ENCODE measurements around the gene TTC23.
"Not testable (repeated sequence)": the region's sequence is repeated elsewhere in the genome, so short reads cannot be mapped to it uniquely, and the experiment has no call there.

Gene TTC23

GRCh38 chr15:99197856-99198255 lies 51.5 kb downstream of the TTC23 start:
- peak; percentile 76 for DNase-seq (ENCODE audit: low spot score)

- not testable (repeated sequence) for DNase-seq (ENCODE audit: low spot score)
Observed at GRCh38 chr15:99192181-99192580, 57.2 kb downstream of the TTC23 start.

- DNase-seq (ENCODE audit: low spot score), result no peak
Observed at GRCh38 chr15:99187936-99188335, 61.4 kb downstream of the TTC23 start.

- no peak for DNase-seq (ENCODE audit: low spot score)
Observed at GRCh38 chr15:99185414-99186130, 63.8 kb downstream of the TTC23 start.

GRCh38 chr15:99182791-99183190 lies 66.6 kb downstream of the TTC23 start:
- DNase-seq (ENCODE audit: low spot score), result no peak

GRCh38 chr15:99181545-99181971 lies 67.8 kb downstream of the TTC23 start:
- DNase-seq (ENCODE audit: low spot score), result no peak

GRCh38 chr15:99180964-99181306 lies 68.4 kb downstream of the TTC23 start:
- DNase-seq (ENCODE audit: low spot score), result no peak

- DNase-seq (ENCODE audit: low spot score), result peak; percentile 9
Observed at GRCh38 chr15:99180086-99180963, 69.1 kb downstream of the TTC23 start.

- DNase-seq (ENCODE audit: low spot score), result no peak
Observed at GRCh38 chr15:99177679-99178078, 71.7 kb downstream of the TTC23 start.

- DNase-seq (ENCODE audit: low spot score), result peak; percentile 20
Observed at GRCh38 chr15:99176757-99177156, 72.6 kb downstream of the TTC23 start.

GRCh38 chr15:99174567-99175395 lies 74.6 kb downstream of the TTC23 start:
- no peak for DNase-seq (ENCODE audit: low spot score)

- DNase-seq (ENCODE audit: low spot score), result no peak
Observed at GRCh38 chr15:99172989-99173388, 76.4 kb downstream of the TTC23 start.

- no peak for DNase-seq (ENCODE audit: low spot score)
Observed at GRCh38 chr15:99172171-99172570, 77.2 kb downstream of the TTC23 start.

- DNase-seq (ENCODE audit: low spot score), result no peak
Observed at GRCh38 chr15:99170476-99171065, 78.8 kb downstream of the TTC23 start.

GRCh38 chr15:99169769-99170311 lies 79.5 kb downstream of the TTC23 start:
- DNase-seq (ENCODE audit: low spot score), result no peak

- no peak for DNase-seq (ENCODE audit: low spot score)
Observed at GRCh38 chr15:99168601-99169580, 80.5 kb downstream of the TTC23 start.

- no peak for DNase-seq (ENCODE audit: low spot score)
Observed at GRCh38 chr15:99167640-99168039, 81.7 kb downstream of the TTC23 start.

GRCh38 chr15:99167201-99167600 lies 82.2 kb downstream of the TTC23 start:
- no peak for DNase-seq (ENCODE audit: low spot score)

- no peak for DNase-seq (ENCODE audit: low spot score)
Observed at GRCh38 chr15:99165956-99166689, 83.3 kb downstream of the TTC23 start.

Measured in kidney tubule cell (primary cell).